ENCODE results near the gene VAV2. TPM values are rescaled to one million over a fixed set of nuclear protein-coding genes. Genes with fewer than 3 reads are reported as not detected.

Gene VAV2
- total and polyA plus RNA-seq, 9 of the 15 experiments (the other 6 are each of a cell fraction or from before 2014, with no cell fraction given) = 0.01 to 2.7 (median 1.0) TPM; not detected in 1

DNA sequence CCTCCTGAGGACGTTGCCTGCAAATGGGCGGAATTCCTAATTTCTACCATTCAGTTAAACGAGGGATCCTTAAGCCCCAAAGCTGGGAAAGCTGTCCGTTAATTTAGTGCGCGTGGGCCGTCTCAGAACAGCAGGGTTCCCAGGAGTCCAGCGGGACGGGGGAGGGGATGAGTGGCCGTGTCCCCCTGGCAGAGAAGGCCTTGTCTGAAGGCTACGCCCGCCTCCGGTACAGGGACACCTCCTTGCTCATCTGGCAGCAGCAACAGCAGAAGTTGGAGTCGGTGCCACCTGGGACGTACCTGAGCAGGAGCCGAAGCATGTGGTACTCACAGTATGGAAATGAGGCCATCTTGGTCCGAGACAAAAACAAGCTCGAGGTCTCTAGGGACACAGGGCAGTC is 34.5 kb upstream of the VAV2 start:
- Histone ChIP-seq H3K27me3 (ENCODE audit: control insufficient read depth in 2 of 2, insufficient read depth in 2 of 2, low read length in 2 of 2) (peaks cover 3 to 5% of the 10 kb centered on the region in 2 experiments; a peak in 1 of 5 replicates), H3K27ac (ENCODE audit: extremely low read depth, low read depth, low read length) (no peak overlapping the region), H4K20me1 (replicated peaks; ENCODE audit: control insufficient read depth, insufficient read depth, low read length) (no peaks in the 10 kb centered on the region), H2AFZ (ENCODE audit: low read depth, low read length) (no peak overlapping the region), H3K4me3 (no peak overlapping the region), H3K9me3 (replicated peaks; ENCODE audit: control insufficient read depth, insufficient read depth, low read depth, low read length) (no peaks in the 10 kb centered on the region), H3K4me2 (ENCODE audit: insufficient read depth, low read length) (no peak overlapping the region), H3K79me2 (ENCODE audit: control insufficient read depth, insufficient read depth, low read length) (no peaks in the 10 kb centered on the region), H3K36me3 (ENCODE audit: control insufficient read depth, insufficient read depth, low read length) (peaks cover 6% of the 10 kb centered on the region; the same call in 1 of the 3 replicates), H3K4me1 (replicated peaks in 1 of 2; ENCODE audit: control insufficient read depth in 2 of 2, insufficient read depth in 2 of 2, low read length in 2 of 2) (peaks cover 4 to 23% of the 10 kb centered on the region in 2 experiments; a peak in 3 of 5 replicates), H3K9ac (ENCODE audit: insufficient read depth in 1 of 2, low read depth in 2 of 2, low read length in 2 of 2) (no peak overlapping the region), H3K9me1 (ENCODE audit: control insufficient read depth, insufficient read depth, low read length) (no peaks in the 10 kb centered on the region)
- ChIA-PET CTCF (ENCODE audit: low intra/inter-chr PET ratio) (no interaction called here), POLR2A (interaction anchor here (1.2 kb wide), 1 partner anchor 10 kb away, joined by 6 read pairs; no protein-coding TSS in a partner anchor)
- in situ Hi-C loops (cut with MboI) = no loop called here
- BruUV-seq (replicated peaks) = no TSS peak
- DNase-seq (ENCODE audit: extremely low read depth in 1 of 4, low spot score in 3 of 4) (no peak), ATAC-seq (no peak), FAIRE-seq (no peak)
- intact Hi-C loops (cut with micrococcal nuclease) = no loop called here
- 85% methylated on average over 18 of the region's 18 CpGs for WGBS (ENCODE audit: insufficient coverage, low coverage, missing lambda C conversion rate)
- TF ChIP-seq, protein P1, sequence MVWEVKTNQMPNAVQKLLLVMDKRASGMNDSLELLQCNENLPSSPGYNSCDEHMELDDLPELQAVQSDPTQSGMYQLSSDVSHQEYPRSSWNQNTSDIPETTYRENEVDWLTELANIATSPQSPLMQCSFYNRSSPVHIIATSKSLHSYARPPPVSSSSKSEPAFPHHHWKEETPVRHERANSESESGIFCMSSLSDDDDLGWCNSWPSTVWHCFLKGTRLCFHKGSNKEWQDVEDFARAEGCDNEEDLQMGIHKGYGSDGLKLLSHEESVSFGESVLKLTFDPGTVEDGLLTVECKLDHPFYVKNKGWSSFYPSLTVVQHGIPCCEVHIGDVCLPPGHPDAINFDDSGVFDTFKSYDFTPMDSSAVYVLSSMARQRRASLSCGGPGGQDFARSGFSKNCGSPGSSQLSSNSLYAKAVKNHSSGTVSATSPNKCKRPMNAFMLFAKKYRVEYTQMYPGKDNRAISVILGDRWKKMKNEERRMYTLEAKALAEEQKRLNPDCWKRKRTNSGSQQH (CRISPR knock-in tag; IDR thresholded peaks at IDR 0.05) = no peak
- TF ChIP-seq, protein P2, sequence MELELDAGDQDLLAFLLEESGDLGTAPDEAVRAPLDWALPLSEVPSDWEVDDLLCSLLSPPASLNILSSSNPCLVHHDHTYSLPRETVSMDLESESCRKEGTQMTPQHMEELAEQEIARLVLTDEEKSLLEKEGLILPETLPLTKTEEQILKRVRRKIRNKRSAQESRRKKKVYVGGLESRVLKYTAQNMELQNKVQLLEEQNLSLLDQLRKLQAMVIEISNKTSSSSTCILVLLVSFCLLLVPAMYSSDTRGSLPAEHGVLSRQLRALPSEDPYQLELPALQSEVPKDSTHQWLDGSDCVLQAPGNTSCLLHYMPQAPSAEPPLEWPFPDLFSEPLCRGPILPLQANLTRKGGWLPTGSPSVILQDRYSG (tag; conservative IDR thresholded peaks at IDR 0.05; ENCODE audit: low read depth) = no peak
- TF ChIP-seq, protein P3, sequence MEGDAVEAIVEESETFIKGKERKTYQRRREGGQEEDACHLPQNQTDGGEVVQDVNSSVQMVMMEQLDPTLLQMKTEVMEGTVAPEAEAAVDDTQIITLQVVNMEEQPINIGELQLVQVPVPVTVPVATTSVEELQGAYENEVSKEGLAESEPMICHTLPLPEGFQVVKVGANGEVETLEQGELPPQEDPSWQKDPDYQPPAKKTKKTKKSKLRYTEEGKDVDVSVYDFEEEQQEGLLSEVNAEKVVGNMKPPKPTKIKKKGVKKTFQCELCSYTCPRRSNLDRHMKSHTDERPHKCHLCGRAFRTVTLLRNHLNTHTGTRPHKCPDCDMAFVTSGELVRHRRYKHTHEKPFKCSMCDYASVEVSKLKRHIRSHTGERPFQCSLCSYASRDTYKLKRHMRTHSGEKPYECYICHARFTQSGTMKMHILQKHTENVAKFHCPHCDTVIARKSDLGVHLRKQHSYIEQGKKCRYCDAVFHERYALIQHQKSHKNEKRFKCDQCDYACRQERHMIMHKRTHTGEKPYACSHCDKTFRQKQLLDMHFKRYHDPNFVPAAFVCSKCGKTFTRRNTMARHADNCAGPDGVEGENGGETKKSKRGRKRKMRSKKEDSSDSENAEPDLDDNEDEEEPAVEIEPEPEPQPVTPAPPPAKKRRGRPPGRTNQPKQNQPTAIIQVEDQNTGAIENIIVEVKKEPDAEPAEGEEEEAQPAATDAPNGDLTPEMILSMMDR (IDR thresholded peaks at IDR 0.05 in 2 of 3, conservative IDR thresholded peaks at IDR 0.05 in 1 of 3; ENCODE audit: insufficient read depth in 2 of 3, low read depth in 1 of 3, low read length in 3 of 3) = no peak
- TF ChIP-seq, protein P4, sequence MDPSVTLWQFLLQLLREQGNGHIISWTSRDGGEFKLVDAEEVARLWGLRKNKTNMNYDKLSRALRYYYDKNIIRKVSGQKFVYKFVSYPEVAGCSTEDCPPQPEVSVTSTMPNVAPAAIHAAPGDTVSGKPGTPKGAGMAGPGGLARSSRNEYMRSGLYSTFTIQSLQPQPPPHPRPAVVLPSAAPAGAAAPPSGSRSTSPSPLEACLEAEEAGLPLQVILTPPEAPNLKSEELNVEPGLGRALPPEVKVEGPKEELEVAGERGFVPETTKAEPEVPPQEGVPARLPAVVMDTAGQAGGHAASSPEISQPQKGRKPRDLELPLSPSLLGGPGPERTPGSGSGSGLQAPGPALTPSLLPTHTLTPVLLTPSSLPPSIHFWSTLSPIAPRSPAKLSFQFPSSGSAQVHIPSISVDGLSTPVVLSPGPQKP (CRISPR knock-in tag; IDR thresholded peaks at IDR 0.05) = no peak
- no peak for TF ChIP-seq ATF1 (CRISPR knock-in tag; IDR thresholded peaks at IDR 0.05)
- TF ChIP-seq ATF1 (tag; IDR thresholded peaks at IDR 0.05) = no peak
- no peak for TF ChIP-seq CHD1 (IDR thresholded peaks at IDR 0.05; ENCODE audit: low read length)
- TF ChIP-seq, protein P5, sequence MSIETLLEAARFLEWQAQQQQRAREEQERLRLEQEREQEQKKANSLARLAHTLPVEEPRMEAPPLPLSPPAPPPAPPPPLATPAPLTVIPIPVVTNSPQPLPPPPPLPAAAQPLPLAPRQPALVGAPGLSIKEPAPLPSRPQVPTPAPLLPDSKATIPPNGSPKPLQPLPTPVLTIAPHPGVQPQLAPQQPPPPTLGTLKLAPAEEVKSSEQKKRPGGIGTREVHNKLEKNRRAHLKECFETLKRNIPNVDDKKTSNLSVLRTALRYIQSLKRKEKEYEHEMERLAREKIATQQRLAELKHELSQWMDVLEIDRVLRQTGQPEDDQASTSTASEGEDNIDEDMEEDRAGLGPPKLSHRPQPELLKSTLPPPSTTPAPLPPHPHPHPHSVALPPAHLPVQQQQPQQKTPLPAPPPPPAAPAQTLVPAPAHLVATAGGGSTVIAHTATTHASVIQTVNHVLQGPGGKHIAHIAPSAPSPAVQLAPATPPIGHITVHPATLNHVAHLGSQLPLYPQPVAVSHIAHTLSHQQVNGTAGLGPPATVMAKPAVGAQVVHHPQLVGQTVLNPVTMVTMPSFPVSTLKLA (conservative IDR thresholded peaks at IDR 0.05) = no peak
- TF ChIP-seq TOE1 (IDR thresholded peaks at IDR 0.05; ENCODE audit: borderline replicate concordance) = no peak
- no peak for TF ChIP-seq TOE1 (CRISPR knock-in tag; IDR thresholded peaks at IDR 0.05; ENCODE audit: borderline replicate concordance, low read depth)
- no peak for TF ChIP-seq SRSF1 (IDR thresholded peaks at IDR 0.05; ENCODE audit: low read depth, low read length)
- no peak for TF ChIP-seq DACH1 (IDR thresholded peaks at IDR 0.05; ENCODE audit: partially characterized antibody)
- no peak for TF ChIP-seq KAT2B (IDR thresholded peaks at IDR 0.05; ENCODE audit: low read depth, low read length)
- TF ChIP-seq GTF2F1 (IDR thresholded peaks at IDR 0.05; ENCODE audit: low read depth, low read length) = no peak
- TF ChIP-seq ZKSCAN8 (CRISPR knock-in tag; IDR thresholded peaks at IDR 0.05) = no peak
- no peak for TF ChIP-seq NCOA2 (IDR thresholded peaks at IDR 0.05; ENCODE audit: partially characterized antibody in 2 of 2)

Measured in K562 (cell line).